ENCODE data around the gene MXD3. TPM values are rescaled to one million over a fixed set of nuclear protein-coding genes. Genes with fewer than 3 reads are reported as not detected.

The MXD3 gene
- total RNA-seq, 1 donor from 2014 or later, result 17.3 TPM

- H3K4me1 Mint-ChIP-seq (ENCODE audit: low read depth, unreplicated experiment), result peaks cover 22% of the 10 kb centered on the region
- TF ChIP-seq CTCF (IDR thresholded peaks at IDR 0.05; ENCODE audit: partially characterized antibody, unreplicated experiment), result no peak
- peaks cover 7% of the 10 kb centered on the region for H3K9me3 Mint-ChIP-seq (ENCODE audit: unreplicated experiment)
- H3K27me3 Mint-ChIP-seq (ENCODE audit: unreplicated experiment), result peaks cover 12% of the 10 kb centered on the region
- H3K36me3 Mint-ChIP-seq (ENCODE audit: unreplicated experiment), result peaks cover 5% of the 10 kb centered on the region
- no peak for DNase-seq
- peak overlapping the region; percentile 59 for H3K4me3 Mint-ChIP-seq (ENCODE audit: unreplicated experiment)
- peak overlapping the region; percentile 68 for H3K27ac Mint-ChIP-seq (ENCODE audit: unreplicated experiment)
Measured at GRCh38 chr5:177334155-177334551, 22.5 kb upstream of the MXD3 start.

- Mint-ChIP-seq H3K27me3 (ENCODE audit: unreplicated experiment) (peaks cover 12% of the 10 kb centered on the region), H3K36me3 (ENCODE audit: unreplicated experiment) (peaks cover 5% of the 10 kb centered on the region), H3K4me1 (ENCODE audit: low read depth, unreplicated experiment) (peaks cover 22% of the 10 kb centered on the region), H3K27ac (ENCODE audit: unreplicated experiment) (peak overlapping the region; percentile 68), H3K9me3 (ENCODE audit: unreplicated experiment) (peaks cover 7% of the 10 kb centered on the region), H3K4me3 (ENCODE audit: unreplicated experiment) (peak overlapping the region; percentile 59)
- no peak for DNase-seq
- TF ChIP-seq CTCF (IDR thresholded peaks at IDR 0.05; ENCODE audit: partially characterized antibody, unreplicated experiment), result no peak
Measured at GRCh38 chr5:177333420-177334154, 21.9 kb upstream of the MXD3 start.

- Mint-ChIP-seq H3K4me3 (ENCODE audit: unreplicated experiment) (peak overlapping the region; percentile 46), H3K27ac (ENCODE audit: unreplicated experiment) (peak overlapping the region; percentile 57), H3K4me1 (ENCODE audit: low read depth, unreplicated experiment) (peaks cover 22% of the 10 kb centered on the region), H3K9me3 (ENCODE audit: unreplicated experiment) (peaks cover 7% of the 10 kb centered on the region), H3K36me3 (ENCODE audit: unreplicated experiment) (peaks cover 5% of the 10 kb centered on the region), H3K27me3 (ENCODE audit: unreplicated experiment) (peaks cover 12% of the 10 kb centered on the region)
- TF ChIP-seq CTCF (IDR thresholded peaks at IDR 0.05; ENCODE audit: partially characterized antibody, unreplicated experiment), result no peak
- peak; percentile 77 for DNase-seq
Measured at GRCh38 chr5:177332896-177333260, 21.2 kb upstream of the MXD3 start.

- peak overlapping the region; percentile 46 for H3K4me3 Mint-ChIP-seq (ENCODE audit: unreplicated experiment)
- H3K36me3 Mint-ChIP-seq (ENCODE audit: unreplicated experiment), result peaks cover 5% of the 10 kb centered on the region
- peak overlapping the region; percentile 83 for H3K27ac Mint-ChIP-seq (ENCODE audit: unreplicated experiment)
- TF ChIP-seq CTCF (IDR thresholded peaks at IDR 0.05; ENCODE audit: partially characterized antibody, unreplicated experiment), result no peak
- DNase-seq, result no peak
- peaks cover 22% of the 10 kb centered on the region for H3K4me1 Mint-ChIP-seq (ENCODE audit: low read depth, unreplicated experiment)
- peaks cover 12% of the 10 kb centered on the region for H3K27me3 Mint-ChIP-seq (ENCODE audit: unreplicated experiment)
- peaks cover 7% of the 10 kb centered on the region for H3K9me3 Mint-ChIP-seq (ENCODE audit: unreplicated experiment)
Measured at GRCh38 chr5:177332031-177332895, 20.6 kb upstream of the MXD3 start.
